A549 (cell line): ENCODE data around the gene DOP1A. TPM values are rescaled to one million over a fixed set of nuclear protein-coding genes. Genes with fewer than 3 reads are reported as not detected.

ENCODE experiments used
- ATAC-seq, 2 experiments: fragments of 200-7000 bp in 1 of 2; fragments of >200 bp in 1 of 2; cut with Nextera tagmentation in 1 of 2; cut with Tn5 transposase in 1 of 2; 3 replicates each; pipeline versions ENCODE4 v1.8.0 to v1.9.1; 2018 to 2020; ENCODE audit warnings: mild to moderate bottlenecking in 1 of 2, moderate library complexity in 1 of 2
- CTCF ChIA-PET: fragments of 300-600 bp; sonication (Branson Sonifier 250); formaldehyde crosslinking; extraction: SDS; loops from one replicate; lab custom pipeline; 2021; ENCODE audit warnings: antibody characterized with exemption, inconsistent platforms; lab: Yijun Ruan, JAX
- POLR2A ChIA-PET: fragments of 350-600 bp; formaldehyde crosslinking; extraction: SDS; loops from one replicate; lab custom pipeline; 2021; ENCODE audit warnings: antibody characterized with exemption, inconsistent platforms; lab: Yijun Ruan, JAX
- DNase-seq, 2 experiments: peaks; one replicate each; pipeline versions ENCODE4 v3.0.0 to v3.0.0-alpha.2; 2011 to 2016; ENCODE audit warnings: low read depth in 1 of 2, low spot score in 1 of 2
- FAIRE-seq: peaks from 2 replicates; lab custom pipeline; 2011; peaks lifted over from hg19 to GRCh38; lab: Jason Lieb, UNC
- H3K27ac ChIP-seq, 2 experiments: fragments of >200 bp; sonication (Bioruptor Twin); formaldehyde crosslinking; 3 replicates each; pipeline ENCODE4 v1.5.1; 2016 to 2017
- H3K4me1 ChIP-seq: fragments of >200 bp; sonication (Bioruptor Twin); formaldehyde crosslinking; 3 replicates; pipeline ENCODE4 v1.6.1; 2016
- H3K4me2 ChIP-seq: fragments of >200 bp; sonication (Bioruptor Twin); formaldehyde crosslinking; 3 replicates; pipeline ENCODE4 v1.6.1; 2016
- H3K4me3 ChIP-seq: fragments of >200 bp; sonication (Bioruptor Twin); formaldehyde crosslinking; 3 replicates; pipeline ENCODE4 v1.5.1; 2016
- H3K9me3 ChIP-seq: fragments of >200 bp; sonication (Bioruptor Twin); formaldehyde crosslinking; 3 replicates; pipeline ENCODE4 v1.6.1; 2016
- BHLHE40 ChIP-seq: IDR thresholded peaks from 2 replicates; pipeline ENCODE4 v1.6.1; 2012; ENCODE audit warnings: low read depth, low read length, inconsistent platforms
- CBX2 ChIP-seq: fragments of 200-600 bp; sonication (generic); IDR thresholded peaks from 2 replicates; pipeline ENCODE4 v1.6.1; 2016; ENCODE audit warnings: low read depth, mild to moderate bottlenecking, borderline replicate concordance
- CEBPB ChIP-seq, 2 experiments: fragments of >200 bp in 1 of 2; sonication (Bioruptor Twin) in 1 of 2; formaldehyde crosslinking in 1 of 2; IDR thresholded peaks; 2 replicates each; pipeline ENCODE4 v1.6.1; 2012 to 2016
- CHD2 ChIP-seq: fragments of 150-350 bp; IDR thresholded peaks from 2 replicates; pipeline ENCODE4 v1.6.1; 2014; ENCODE audit warnings: low read length; ENCODE audit not compliant: partially characterized antibody
- CTCF ChIP-seq: fragments of >200 bp; sonication (Bioruptor Twin); formaldehyde crosslinking; IDR thresholded peaks from 3 replicates; pipeline ENCODE4 v1.5.1; 2016
- E2F6 ChIP-seq: IDR thresholded peaks from 2 replicates; pipeline ENCODE4 v1.6.1; 2012; ENCODE audit warnings: low read depth, borderline replicate concordance
- EHF ChIP-seq: fragments of 250-450 bp; sonication (Bioruptor Pico); IDR thresholded peaks from 2 replicates; pipeline ENCODE4 v1.5.0; 2020; ENCODE audit warnings: mild to moderate bottlenecking
- EHMT2 ChIP-seq: fragments of 200-600 bp; sonication (generic); IDR thresholded peaks from 2 replicates; pipeline ENCODE4 v1.6.1; 2016; ENCODE audit warnings: antibody characterized with exemption, low read depth, mild to moderate bottlenecking, moderate library complexity
- EP300 ChIP-seq, 2 experiments: fragments of >200 bp; sonication (Bioruptor Twin); formaldehyde crosslinking; IDR thresholded peaks; 2 replicates in 1 of 2; 3 replicates in 1 of 2; pipeline ENCODE4 v1.6.1; 2016 to 2017
- FOSB ChIP-seq: fragments of 250-450 bp; sonication (Bioruptor Pico); IDR thresholded peaks from 2 replicates; pipeline ENCODE4 v1.5.0; 2020; ENCODE audit warnings: mild to moderate bottlenecking, moderate library complexity
- FOSL2 ChIP-seq, 2 experiments: fragments of 450-650 bp in 1 of 2; fragments of >200 bp in 1 of 2; sonication (Bioruptor Twin) in 1 of 2; formaldehyde crosslinking; IDR thresholded peaks; 2 replicates each; pipeline versions ENCODE4 v1.5.0 to v1.6.1; 2016 to 2020; ENCODE audit warnings: mild to moderate bottlenecking in 1 of 2, moderate library complexity in 1 of 2
- HEYL ChIP-seq: fragments of 250-450 bp; sonication (Bioruptor Pico); IDR thresholded peaks from 2 replicates; pipeline ENCODE4 v1.8.0; 2021; ENCODE audit warnings: mild to moderate bottlenecking, moderate library complexity
- HMGXB4 ChIP-seq: fragments of 250-450 bp; sonication (Bioruptor Pico); IDR thresholded peaks from 2 replicates; pipeline ENCODE4 v1.5.0; 2021; ENCODE audit warnings: mild to moderate bottlenecking, moderate library complexity, borderline replicate concordance
- HOXB13 ChIP-seq: fragments of 250-450 bp; sonication (Bioruptor Pico); IDR thresholded peaks from 2 replicates; pipeline ENCODE4 v1.5.0; 2020; ENCODE audit warnings: low read depth, mild to moderate bottlenecking, moderate library complexity
- HOXB5 ChIP-seq: fragments of 250-450 bp; sonication (Bioruptor Pico); IDR thresholded peaks from 2 replicates; pipeline ENCODE4 v1.5.0; 2020; ENCODE audit warnings: mild to moderate bottlenecking, moderate library complexity
- JUN ChIP-seq, 2 experiments: fragments of >200 bp; sonication (Bioruptor Twin); formaldehyde crosslinking; IDR thresholded peaks; 2 replicates in 1 of 2; 3 replicates in 1 of 2; pipeline ENCODE4 v1.6.1; 2016 to 2017
- KDM1A ChIP-seq: fragments of 200-600 bp; sonication (generic); IDR thresholded peaks from 2 replicates; pipeline ENCODE4 v1.6.1; 2016; ENCODE audit warnings: low read depth, mild to moderate bottlenecking
- MAX ChIP-seq: IDR thresholded peaks from 2 replicates; pipeline ENCODE4 v1.6.1; 2012
- MAZ ChIP-seq: fragments of 150-350 bp; IDR thresholded peaks from 2 replicates; pipeline ENCODE4 v1.6.1; 2014; ENCODE audit warnings: antibody characterized with exemption, low read depth, low read length, borderline replicate concordance
- NFE2L2 ChIP-seq: fragments of 150-350 bp; conservative IDR thresholded peaks from 2 replicates; pipeline ENCODE4 v1.6.1; 2014; ENCODE audit warnings: low read length
- NPAS2 ChIP-seq: fragments of 250-450 bp; sonication (Bioruptor Pico); IDR thresholded peaks from 2 replicates; pipeline ENCODE4 v1.8.0; 2022; ENCODE audit warnings: mild to moderate bottlenecking, moderate library complexity, borderline replicate concordance
- NR3C1 ChIP-seq: fragments of >200 bp; sonication (Bioruptor Twin); formaldehyde crosslinking; IDR thresholded peaks from 3 replicates; pipeline ENCODE4 v1.6.1; 2017
- PBX3 ChIP-seq: IDR thresholded peaks from 2 replicates; pipeline ENCODE4 v1.6.1; 2012
- POLR2AphosphoS2 ChIP-seq: conservative IDR thresholded peaks from 2 replicates; pipeline ENCODE4 v1.6.1; 2012; ENCODE audit warnings: low read length, improper control_type of control experiment, inconsistent platforms
- RAD21 ChIP-seq, 2 experiments: fragments of >200 bp in 1 of 2; sonication (Bioruptor Twin) in 1 of 2; formaldehyde crosslinking in 1 of 2; IDR thresholded peaks in 1 of 2; conservative IDR thresholded peaks in 1 of 2; 2 replicates in 1 of 2; 3 replicates in 1 of 2; pipeline ENCODE4 v1.6.1; 2012 to 2018; ENCODE audit warnings: inconsistent platforms in 1 of 2
- RARB ChIP-seq: fragments of 250-450 bp; sonication (Bioruptor Pico); IDR thresholded peaks from 2 replicates; pipeline ENCODE4 v1.8.0; 2021; ENCODE audit warnings: mild to moderate bottlenecking, moderate library complexity
- SREBF2 ChIP-seq: fragments of 450-650 bp; IDR thresholded peaks from 2 replicates; pipeline ENCODE4 v1.6.1; 2014; ENCODE audit warnings: mild to moderate bottlenecking, moderate library complexity
- USF2 ChIP-seq: fragments of 450-650 bp; IDR thresholded peaks from 2 replicates; pipeline ENCODE4 v1.6.1; 2014; ENCODE audit warnings: antibody characterized with exemption
- ZC3H11A ChIP-seq: fragments of 450-650 bp; IDR thresholded peaks from 2 replicates; pipeline ENCODE4 v1.6.1; 2014; ENCODE audit warnings: antibody characterized with exemption, mild to moderate bottlenecking
- ZNF302 ChIP-seq: fragments of 250-450 bp; sonication (Bioruptor Pico); IDR thresholded peaks from 2 replicates; pipeline ENCODE4 v1.9.0; 2021; ENCODE audit warnings: inconsistent platforms, mild to moderate bottlenecking, moderate library complexity
- WGBS: methylation state at CpG from one replicate; pipeline ENCODE4 v1.1.6; 2017; ENCODE audit errors: missing lambda C conversion rate; 5-methylcytosine and 5-hydroxymethylcytosine counted together
- polyA plus RNA-seq, 4 experiments: library from polyadenylated mRNA; depleted of rRNA in 3 of 4; stranded (reverse); fragments of >200 nt; fragmentation: RNase III in 1 of 4; extraction: RNeasy Plus Mini Kit Qiagen cat#74134 plus additional on column Dnase treatment in 1 of 4; gene quantifications; 2 replicates in 3 of 4; 3 replicates in 1 of 4; pipeline ENCODE4 v1.2.3, GENCODE V29; 2011 to 2017

The DOP1A gene
- polyA plus RNA-seq, 2 of the 4 experiments (the other 2 are of a cell fraction) = 2.2 to 5.9 TPM

- H3K4me2 ChIP-seq = no peak overlapping the region
- no peak for TF ChIP-seq RARB (CRISPR knock-in tag)
- no peak for TF ChIP-seq HEYL
- no peak for TF ChIP-seq CHD2
- TF ChIP-seq RAD21 (conservative IDR thresholded peaks at IDR 0.05 in 1 of 2, IDR thresholded peaks at IDR 0.05 in 1 of 2) = no peak
- no peak for TF ChIP-seq EP300 (IDR thresholded peaks at IDR 0.05)
- TF ChIP-seq BHLHE40 = no peak
- no peak for TF ChIP-seq FOSB
- TF ChIP-seq NPAS2 (CRISPR knock-in tag) = no peak
- TF ChIP-seq EHMT2 = no peak
- no peak for TF ChIP-seq ZNF302 (CRISPR knock-in tag)
- no peak for TF ChIP-seq FOSL2 (IDR thresholded peaks at IDR 0.05)
- TF ChIP-seq FOSL2 (CRISPR knock-in tag; IDR thresholded peaks at IDR 0.05) = no peak
- no peak for TF ChIP-seq ZC3H11A
- TF ChIP-seq NR3C1 = no peak
- no peak for TF ChIP-seq POLR2AphosphoS2
- TF ChIP-seq SREBF2 = no peak
- no peak for TF ChIP-seq CBX2
- no peak for TF ChIP-seq CTCF
- no peak for TF ChIP-seq HOXB5 (CRISPR knock-in tag)
- TF ChIP-seq HMGXB4 (CRISPR knock-in tag) = no peak
- 92% methylated on average over 2 of the region's 2 CpGs for WGBS
- CTCF ChIA-PET = no interaction called here
- DNase-seq = no peak
- no peaks in the 10 kb centered on the region for H3K9me3 ChIP-seq
- no peaks in the 10 kb centered on the region for H3K4me1 ChIP-seq
- no peak for FAIRE-seq
- H3K4me3 ChIP-seq = no peak overlapping the region
- no peak overlapping the region for H3K27ac ChIP-seq
- POLR2A ChIA-PET = no interaction called here
- no peak for ATAC-seq
These were observed 60.5 kb downstream of the DOP1A start for GRCh38 chr6:83127976-83128375.

GRCh38 chr6:83132121-83132520 lies 64.7 kb downstream of the DOP1A start:
- ATAC-seq = no peak
- ChIA-PET CTCF (no interaction called here), POLR2A (no interaction called here)
- no peak for FAIRE-seq
- no peak overlapping the region for H3K4me3 ChIP-seq
- H3K4me2 ChIP-seq = no peak overlapping the region
- H3K9me3 ChIP-seq = no peaks in the 10 kb centered on the region
- no peaks in the 10 kb centered on the region for H3K4me1 ChIP-seq
- WGBS = 92% methylated on average over 3 of the region's 3 CpGs
- no peak overlapping the region for H3K27ac ChIP-seq
- DNase-seq = no peak
- TF ChIP-seq CEBPB (IDR thresholded peaks at IDR 0.05) = no peak
- TF ChIP-seq HMGXB4 (CRISPR knock-in tag) = no peak
- no peak for TF ChIP-seq BHLHE40
- no peak for TF ChIP-seq NFE2L2
- no peak for TF ChIP-seq FOSL2 (IDR thresholded peaks at IDR 0.05)
- no peak for TF ChIP-seq FOSL2 (CRISPR knock-in tag; IDR thresholded peaks at IDR 0.05)
- no peak for TF ChIP-seq EHF (CRISPR knock-in tag)
- TF ChIP-seq NPAS2 (CRISPR knock-in tag) = no peak
- TF ChIP-seq CBX2 = no peak
- no peak for TF ChIP-seq MAX
- no peak for TF ChIP-seq MAZ
- no peak for TF ChIP-seq E2F6
- TF ChIP-seq KDM1A = no peak
- TF ChIP-seq ZNF302 (CRISPR knock-in tag) = no peak
- no peak for TF ChIP-seq HOXB13
- no peak for TF ChIP-seq PBX3
- TF ChIP-seq USF2 = no peak
- no peak for TF ChIP-seq HOXB5 (CRISPR knock-in tag)
- no peak for TF ChIP-seq JUN (IDR thresholded peaks at IDR 0.05)
- TF ChIP-seq SREBF2 = no peak
